Measurements from ENCODE around the gene SCLT1.

The SCLT1 gene

DNA sequence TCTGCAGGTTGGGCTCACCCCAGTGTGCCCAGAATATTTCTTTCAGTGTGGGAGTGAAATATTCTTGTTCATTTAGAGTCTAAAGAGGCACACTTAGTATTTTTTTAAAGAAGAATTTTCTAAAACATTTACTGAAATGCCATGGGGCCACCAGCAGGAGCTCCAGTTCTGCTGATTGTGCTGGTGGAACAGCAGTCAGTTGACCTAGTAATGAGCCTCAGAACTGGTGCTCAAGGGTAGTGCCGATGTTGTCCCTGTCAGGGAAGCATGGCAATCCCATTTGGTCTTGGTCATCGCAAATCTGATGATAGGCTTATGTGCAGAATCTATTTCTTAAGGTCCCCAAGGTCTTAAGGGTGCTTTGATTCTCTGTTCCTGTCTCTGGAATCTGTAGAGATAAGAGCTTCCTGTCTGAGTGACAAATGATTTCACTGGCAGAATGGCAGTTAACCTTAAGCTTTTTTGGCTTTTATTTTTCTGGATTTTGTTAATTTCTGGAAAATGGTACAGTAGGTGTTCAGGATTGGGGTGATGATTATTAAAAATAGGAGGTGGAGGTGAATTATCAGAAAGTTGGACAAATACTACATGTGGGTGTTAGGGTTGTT lies 252.5 kb downstream of the SCLT1 start:
- DNase-seq (ENCODE audit: low read depth in 2 of 2), result no peak

GRCh38 chr4:128837679-128838078 lies 255.7 kb downstream of the SCLT1 start:
- DNase-seq (ENCODE audit: low read depth in 2 of 2), result no peak

- DNase-seq (ENCODE audit: low read depth in 2 of 2), result no peak
Measured at GRCh38 chr4:128837198-128837597, 256.1 kb downstream of the SCLT1 start.

DNA sequence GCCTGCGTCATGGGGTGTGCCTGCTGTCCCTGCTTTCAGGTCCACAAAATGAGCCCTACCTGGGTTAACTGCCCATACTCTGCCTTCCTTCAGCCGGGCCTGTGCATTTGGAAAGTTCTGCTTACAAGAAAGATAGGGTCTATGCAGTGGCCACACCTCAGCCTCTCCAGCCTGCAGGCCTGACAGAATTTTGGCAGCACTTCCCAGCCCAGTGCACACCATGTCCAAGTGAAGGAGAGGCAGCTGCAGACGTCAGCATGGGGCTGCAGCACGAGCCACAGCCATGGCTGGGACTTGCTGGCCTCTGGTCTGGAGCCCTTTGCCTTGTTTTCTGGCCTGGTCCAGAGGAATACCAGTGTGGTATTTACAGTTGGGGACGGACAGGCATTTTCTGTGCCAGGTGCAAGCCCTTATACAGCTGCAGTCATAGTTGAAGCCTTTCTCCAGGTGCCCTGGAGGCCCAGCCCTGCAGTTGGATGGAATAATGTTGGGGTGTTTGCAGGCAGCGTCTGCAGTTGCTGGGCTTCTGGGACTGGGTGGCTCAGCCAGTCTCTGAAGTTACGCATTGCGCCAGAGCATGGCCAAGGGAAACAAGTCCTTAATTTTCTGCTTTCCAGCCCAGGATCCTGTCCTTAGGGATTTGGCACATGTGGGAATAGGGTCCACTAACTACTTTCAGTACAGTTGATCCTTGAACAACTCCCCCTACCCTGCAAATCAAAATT lies 257.7 kb downstream of the SCLT1 start:
- no peak for DNase-seq (ENCODE audit: low read depth in 2 of 2)
